ENCODE data around the gene PPP2R5E.

GRCh38 chr14:63393012-63393411, 150.2 kb downstream of the PPP2R5E start:
- TF ChIP-seq CTCF (IDR thresholded peaks at IDR 0.05) (no peak), POLR2A (IDR thresholded peaks at IDR 0.05) (no peak)

All from ovary (tissue), 3 donors.